ENCODE data around the gene CPNE4. TPM values are rescaled to one million over a fixed set of nuclear protein-coding genes. Genes with fewer than 3 reads are reported as not detected.

CPNE4 gene
- total RNA-seq, 1 experiment from 2014 or later, result 0.29 TPM

- H3K4me1 ChIP-seq (replicated peaks), result no peaks in the 10 kb centered on the region
- H3K27ac ChIP-seq, result no peak overlapping the region
- no peaks in the 10 kb centered on the region for H3K9me3 ChIP-seq (replicated peaks)
- no peaks in the 10 kb centered on the region for H3K36me3 ChIP-seq
- H3K4me3 ChIP-seq, result no peak overlapping the region
- no peaks in the 10 kb centered on the region for H3K27me3 ChIP-seq (replicated peaks)
- no peak for DNase-seq (ENCODE audit: low read depth in 1 of 2, low spot score in 2 of 2)
Measured at GRCh38 chr3:131868203-131868602, 166.6 kb downstream of the CPNE4 start.

- H3K4me3 ChIP-seq, result no peak overlapping the region
- no peaks in the 10 kb centered on the region for H3K4me1 ChIP-seq (replicated peaks)
- no peaks in the 10 kb centered on the region for H3K9me3 ChIP-seq (replicated peaks)
- H3K27me3 ChIP-seq (replicated peaks), result 0 out of 2 replicates have a peak, but pooled peaks cover 4% of the 10 kb centered on the region
- no peak for DNase-seq (ENCODE audit: low read depth in 1 of 2, low spot score in 2 of 2)
- H3K36me3 ChIP-seq, result no peaks in the 10 kb centered on the region
- no peak overlapping the region for H3K27ac ChIP-seq
Measured at GRCh38 chr3:131856171-131856570, 178.6 kb downstream of the CPNE4 start.

GRCh38 chr3:131850223-131850622 lies 184.6 kb downstream of the CPNE4 start:
- Histone ChIP-seq H3K4me1 (replicated peaks) (no peaks in the 10 kb centered on the region), H3K27ac (no peak overlapping the region), H3K9me3 (replicated peaks) (no peaks in the 10 kb centered on the region), H3K4me3 (no peak overlapping the region), H3K27me3 (replicated peaks) (no peaks in the 10 kb centered on the region; the same call in 1 of the 2 replicates), H3K36me3 (no peaks in the 10 kb centered on the region)
- DNase-seq (ENCODE audit: low read depth in 1 of 2, low spot score in 2 of 2), result no peak

GRCh38 chr3:131849616-131850015 lies 185.2 kb downstream of the CPNE4 start:
- Histone ChIP-seq H3K27ac (no peak overlapping the region), H3K9me3 (replicated peaks) (no peaks in the 10 kb centered on the region), H3K4me3 (no peak overlapping the region), H3K4me1 (replicated peaks) (no peaks in the 10 kb centered on the region), H3K27me3 (replicated peaks) (no peaks in the 10 kb centered on the region; the same call in 1 of the 2 replicates), H3K36me3 (no peaks in the 10 kb centered on the region)
- DNase-seq (ENCODE audit: low read depth in 1 of 2, low spot score in 2 of 2), result no peak

GRCh38 chr3:131847966-131848510 lies 186.8 kb downstream of the CPNE4 start:
- H3K27me3 ChIP-seq (replicated peaks), result no peaks in the 10 kb centered on the region; the same call in 1 of the 2 replicates
- no peaks in the 10 kb centered on the region for H3K4me1 ChIP-seq (replicated peaks)
- no peaks in the 10 kb centered on the region for H3K9me3 ChIP-seq (replicated peaks)
- no peaks in the 10 kb centered on the region for H3K36me3 ChIP-seq
- DNase-seq (ENCODE audit: low read depth in 1 of 2, low spot score in 2 of 2), result no peak
- H3K27ac ChIP-seq, result no peak overlapping the region
- H3K4me3 ChIP-seq, result no peak overlapping the region

- Histone ChIP-seq H3K4me3 (no peak overlapping the region), H3K9me3 (replicated peaks) (no peaks in the 10 kb centered on the region), H3K36me3 (no peaks in the 10 kb centered on the region), H3K27ac (no peak overlapping the region), H3K27me3 (replicated peaks) (no peaks in the 10 kb centered on the region; the same call in 1 of the 2 replicates), H3K4me1 (replicated peaks) (no peaks in the 10 kb centered on the region)
- DNase-seq (ENCODE audit: low read depth in 1 of 2, low spot score in 2 of 2), result no peak
Measured at GRCh38 chr3:131846296-131846924, 188.4 kb downstream of the CPNE4 start.

GRCh38 chr3:131843174-131843573 lies 191.6 kb downstream of the CPNE4 start:
- DNase-seq (ENCODE audit: low read depth in 1 of 2, low spot score in 2 of 2), result no peak
- H3K4me1 ChIP-seq (replicated peaks), result no peaks in the 10 kb centered on the region
- H3K4me3 ChIP-seq, result no peak overlapping the region
- H3K36me3 ChIP-seq, result no peaks in the 10 kb centered on the region
- no peak overlapping the region for H3K27ac ChIP-seq
- no peaks in the 10 kb centered on the region; the same call in 1 of the 2 replicates for H3K27me3 ChIP-seq (replicated peaks)
- H3K9me3 ChIP-seq (replicated peaks), result no peaks in the 10 kb centered on the region

GRCh38 chr3:131840156-131840797 lies 194.5 kb downstream of the CPNE4 start:
- no peak for DNase-seq (ENCODE audit: low read depth in 1 of 2, low spot score in 2 of 2)
- Histone ChIP-seq H3K4me3 (no peak overlapping the region), H3K9me3 (replicated peaks) (no peaks in the 10 kb centered on the region), H3K27me3 (replicated peaks) (no peaks in the 10 kb centered on the region; the same call in 1 of the 2 replicates), H3K4me1 (replicated peaks) (no peaks in the 10 kb centered on the region), H3K36me3 (no peaks in the 10 kb centered on the region), H3K27ac (no peak overlapping the region)

- Histone ChIP-seq H3K27me3 (replicated peaks) (no peaks in the 10 kb centered on the region; the same call in 1 of the 2 replicates), H3K27ac (no peak overlapping the region), H3K4me1 (replicated peaks) (no peaks in the 10 kb centered on the region), H3K4me3 (no peak overlapping the region), H3K9me3 (replicated peaks) (no peaks in the 10 kb centered on the region), H3K36me3 (no peaks in the 10 kb centered on the region)
- DNase-seq (ENCODE audit: low read depth in 1 of 2, low spot score in 2 of 2), result no peak
Measured at GRCh38 chr3:131835906-131836305, 198.9 kb downstream of the CPNE4 start.

- Histone ChIP-seq H3K4me1 (replicated peaks) (no peaks in the 10 kb centered on the region), H3K27me3 (replicated peaks) (no peaks in the 10 kb centered on the region; the same call in 1 of the 2 replicates)
- no peak for DNase-seq (ENCODE audit: low read depth in 1 of 2, low spot score in 2 of 2)
Measured at GRCh38 chr3:131831608-131832007, 203.2 kb downstream of the CPNE4 start.

GRCh38 chr3:131821191-131821762 lies 213.5 kb downstream of the CPNE4 start:
- Histone ChIP-seq H3K9me3 (replicated peaks) (no peaks in the 10 kb centered on the region), H3K27me3 (replicated peaks) (0 out of 2 replicates have a peak, but pooled peaks cover 4% of the 10 kb centered on the region), H3K36me3 (no peaks in the 10 kb centered on the region), H3K27ac (no peak overlapping the region), H3K4me3 (no peak overlapping the region), H3K4me1 (replicated peaks) (no peaks in the 10 kb centered on the region)
- no peak for DNase-seq (ENCODE audit: low read depth in 1 of 2, low spot score in 2 of 2)

More at GRCh38 chr3:131831608-131832007, 203.2 kb downstream of the CPNE4 start:
- no peaks in the 10 kb centered on the region for H3K9me3 ChIP-seq (replicated peaks)
- H3K36me3 ChIP-seq, result no peaks in the 10 kb centered on the region
- H3K27ac ChIP-seq, result no peak overlapping the region
- H3K4me3 ChIP-seq, result no peak overlapping the region

- no peaks in the 10 kb centered on the region for H3K36me3 ChIP-seq
- 0 out of 2 replicates have a peak, but pooled peaks cover under 1% of the 10 kb centered on the region for H3K27me3 ChIP-seq (replicated peaks)
- H3K4me3 ChIP-seq, result no peak overlapping the region
- H3K9me3 ChIP-seq (replicated peaks), result no peaks in the 10 kb centered on the region
- H3K4me1 ChIP-seq (replicated peaks), result no peaks in the 10 kb centered on the region
- no peak overlapping the region for H3K27ac ChIP-seq
- DNase-seq (ENCODE audit: low read depth in 1 of 2, low spot score in 2 of 2), result no peak
Measured at GRCh38 chr3:131819381-131820055, 215.3 kb downstream of the CPNE4 start.

GRCh38 chr3:131812433-131812832 lies 222.4 kb downstream of the CPNE4 start:
- Histone ChIP-seq H3K4me3 (no peak overlapping the region), H3K9me3 (replicated peaks) (no peaks in the 10 kb centered on the region), H3K27ac (no peak overlapping the region), H3K4me1 (replicated peaks) (no peaks in the 10 kb centered on the region), H3K27me3 (replicated peaks) (no peaks in the 10 kb centered on the region; the same call in 1 of the 2 replicates), H3K36me3 (no peaks in the 10 kb centered on the region)
- DNase-seq (ENCODE audit: low read depth in 1 of 2, low spot score in 2 of 2), result no peak
